Neural cell (in vitro differentiated cells): ENCODE measurements around the gene SLC6A9.

Experiments used
- CTCF ChIP-seq: fragments of 450-650 bp; IDR thresholded peaks from 2 replicates; pipeline ENCODE4 v1.5.1; 2014; ENCODE audit warnings: antibody characterized with exemption, mild to moderate bottlenecking, moderate library complexity; ENCODE audit not compliant: poor library complexity, severe bottlenecking
- EP300 ChIP-seq: fragments of 450-650 bp; conservative IDR thresholded peaks from 2 replicates; pipeline ENCODE4 v1.6.1; 2014; ENCODE audit warnings: antibody characterized with exemption, mild to moderate bottlenecking, moderate library complexity; ENCODE audit not compliant: poor library complexity, severe bottlenecking
- EZH2 ChIP-seq: fragments of 200-600, 300-800 bp; shearing (Covaris generic), sonication (generic); IDR thresholded peaks from 2 replicates; pipeline ENCODE4 v1.6.1; 2014; ENCODE audit warnings: antibody characterized with exemption, low read length, borderline replicate concordance, mild to moderate bottlenecking; ENCODE audit not compliant: insufficient read depth, poor library complexity, severe bottlenecking
- MXI1 ChIP-seq: fragments of 450-650 bp; conservative IDR thresholded peaks from 2 replicates; pipeline ENCODE4 v1.6.1; 2014; ENCODE audit warnings: antibody characterized with exemption, mild to moderate bottlenecking; ENCODE audit not compliant: poor library complexity, severe bottlenecking
- POLR2AphosphoS5 ChIP-seq: IDR thresholded peaks from 2 replicates; pipeline ENCODE4 v1.6.1; 2012
- RAD21 ChIP-seq: fragments of 450-650 bp; conservative IDR thresholded peaks from 2 replicates; pipeline ENCODE4 v1.6.1; 2014; ENCODE audit warnings: antibody characterized with exemption, mild to moderate bottlenecking, moderate library complexity
- SMC3 ChIP-seq: fragments of 450-650 bp; conservative IDR thresholded peaks from 2 replicates; pipeline ENCODE4 v1.6.1; 2014; ENCODE audit warnings: antibody characterized with exemption, mild to moderate bottlenecking, moderate library complexity; ENCODE audit not compliant: poor library complexity

GRCh38 chr1:44061857-44062256 lies 30.6 kb upstream of the SLC6A9 start:
- no peak for TF ChIP-seq CTCF
- TF ChIP-seq POLR2AphosphoS5 = no peak
- no peak for TF ChIP-seq EP300
- TF ChIP-seq SMC3 = no peak
- TF ChIP-seq EZH2 = no peak
- TF ChIP-seq RAD21 = no peak
- TF ChIP-seq MXI1 = no peak
